HG03039 (cell line): ENCODE results near the gene NRP1.

Source experiments
- ATAC-seq: cut with Tn5 transposase; IDR thresholded peaks from one replicate; pipeline ENCODE4 v1.9.1; 2021; ENCODE audit warnings: mild to moderate bottlenecking, moderate library complexity; ENCODE audit not compliant: unreplicated experiment

NRP1 gene

GRCh38 chr10:33293531-33294170 lies 40.8 kb downstream of the NRP1 start:
- no peak for ATAC-seq

GRCh38 chr10:33293076-33293475 lies 41.4 kb downstream of the NRP1 start:
- no peak for ATAC-seq

GRCh38 chr10:33291053-33291592 lies 43.3 kb downstream of the NRP1 start:
- no peak for ATAC-seq

GRCh38 chr10:33290321-33291052 lies 44.0 kb downstream of the NRP1 start:
- no peak for ATAC-seq

GRCh38 chr10:33289776-33290175 lies 44.7 kb downstream of the NRP1 start:
- ATAC-seq: no peak

GRCh38 chr10:33288127-33288526 lies 46.3 kb downstream of the NRP1 start:
- ATAC-seq: no peak

- no peak for ATAC-seq
Observed at GRCh38 chr10:33287112-33287511, 47.4 kb downstream of the NRP1 start.

GRCh38 chr10:33286157-33286934 lies 48.1 kb downstream of the NRP1 start:
- no peak for ATAC-seq

GRCh38 chr10:33284945-33285344 lies 49.5 kb downstream of the NRP1 start:
- ATAC-seq: no peak

GRCh38 chr10:33279811-33280602 lies 54.5 kb downstream of the NRP1 start:
- ATAC-seq: no peak

GRCh38 chr10:33279276-33279675 lies 55.2 kb downstream of the NRP1 start:
- no peak for ATAC-seq

GRCh38 chr10:33278198-33278597 lies 56.3 kb downstream of the NRP1 start:
- no peak for ATAC-seq

- no peak for ATAC-seq
Observed at GRCh38 chr10:33277135-33277536, 57.3 kb downstream of the NRP1 start.

GRCh38 chr10:33276282-33276923 lies 58.1 kb downstream of the NRP1 start:
- no peak for ATAC-seq

GRCh38 chr10:33274096-33274785 lies 60.2 kb downstream of the NRP1 start:
- ATAC-seq: no peak

GRCh38 chr10:33273295-33274002 lies 61.0 kb downstream of the NRP1 start:
- ATAC-seq: no peak

- ATAC-seq: no peak
Observed at GRCh38 chr10:33272635-33273034, 61.8 kb downstream of the NRP1 start.

- no peak for ATAC-seq
Observed at GRCh38 chr10:33271969-33272583, 62.4 kb downstream of the NRP1 start.

GRCh38 chr10:33270971-33271370 lies 63.5 kb downstream of the NRP1 start:
- no peak for ATAC-seq
